Chondrocyte (in vitro differentiated cells): ENCODE results near the gene FERMT1. TPM values are rescaled to one million over a fixed set of nuclear protein-coding genes. Genes with fewer than 3 reads are reported as not detected.

Experiments used
- DNase-seq: peaks from one replicate; pipeline ENCODE4 v3.0.0; 2021; ENCODE audit warnings: mixed read lengths, low spot score
- H3K27ac Mint-ChIP-seq: one replicate; pipeline ENCODE4 v1.8.0; 2021; ENCODE audit warnings: mild to moderate bottlenecking, moderate library complexity, mixed read lengths; ENCODE audit not compliant: unreplicated experiment
- H3K27me3 Mint-ChIP-seq: 2 replicates; pipeline ENCODE4 v1.8.0; 2021; ENCODE audit warnings: low read depth, mixed read lengths
- H3K36me3 Mint-ChIP-seq: 2 replicates; pipeline ENCODE4 v1.8.0; 2021; ENCODE audit warnings: low read depth, mixed read lengths
- H3K4me1 Mint-ChIP-seq: 2 replicates; pipeline ENCODE4 v1.8.0; 2021; ENCODE audit warnings: low read depth, mild to moderate bottlenecking, mixed read lengths
- H3K4me3 Mint-ChIP-seq: one replicate; pipeline ENCODE4 v1.8.0; 2021; ENCODE audit warnings: mild to moderate bottlenecking, moderate library complexity, mixed read lengths; ENCODE audit not compliant: unreplicated experiment
- H3K9me3 Mint-ChIP-seq: 2 replicates; pipeline ENCODE4 v1.8.0; 2021; ENCODE audit warnings: low read depth, mixed read lengths
- CTCF ChIP-seq: fragments of 200-600 bp; sonication (generic); IDR thresholded peaks from 2 replicates; pipeline ENCODE4 v1.5.0; 2021; ENCODE audit warnings: antibody characterized with exemption, mild to moderate bottlenecking, moderate library complexity
- total RNA-seq: library from RNA; stranded (reverse); gene quantifications from 3 replicates; pipeline ENCODE4 v1.2.1, GENCODE V29; 2021

FERMT1 gene
- total RNA-seq, 1 donor from 2014 or later: 0.52 TPM

- Mint-ChIP-seq H3K9me3 (no peaks in the 10 kb centered on the region), H3K27ac (no peak overlapping the region), H3K4me3 (no peak overlapping the region), H3K36me3 (no peaks in the 10 kb centered on the region), H3K4me1 (no peaks in the 10 kb centered on the region), H3K27me3 (no peaks in the 10 kb centered on the region)
- TF ChIP-seq CTCF: peak; percentile 52
- no peak for DNase-seq
Measured at GRCh38 chr20:6074145-6074561, 48.7 kb downstream of the FERMT1 start.

GRCh38 chr20:6070829-6071695 lies 51.8 kb downstream of the FERMT1 start:
- no peak for DNase-seq
- no peaks in the 10 kb centered on the region for H3K27me3 Mint-ChIP-seq
- no peaks in the 10 kb centered on the region for H3K4me1 Mint-ChIP-seq
- H3K27ac Mint-ChIP-seq: no peak overlapping the region
- TF ChIP-seq CTCF: no peak
- H3K36me3 Mint-ChIP-seq: no peaks in the 10 kb centered on the region
- no peak overlapping the region for H3K4me3 Mint-ChIP-seq
- no peaks in the 10 kb centered on the region for H3K9me3 Mint-ChIP-seq

DNA sequence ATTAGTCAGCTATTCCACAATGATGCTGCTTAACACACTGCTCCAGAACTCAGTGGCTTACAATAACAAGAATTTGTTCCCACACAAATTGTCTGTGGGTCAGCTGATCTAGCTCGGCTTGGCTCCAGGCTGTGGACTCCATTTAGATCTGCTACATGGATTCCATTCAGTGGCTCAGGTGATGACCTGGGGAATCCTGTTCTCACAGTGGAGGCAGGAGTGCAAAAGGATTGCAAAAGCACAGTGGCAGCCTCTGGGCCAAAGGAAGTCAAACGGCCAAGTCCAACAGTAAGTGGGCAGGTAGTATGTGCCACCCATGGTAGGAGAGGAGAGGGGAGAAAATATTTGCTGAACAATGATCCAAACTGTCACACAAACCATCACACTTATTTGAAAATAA lies 53.2 kb downstream of the FERMT1 start:
- Mint-ChIP-seq H3K27me3 (no peaks in the 10 kb centered on the region), H3K27ac (no peak overlapping the region), H3K9me3 (no peaks in the 10 kb centered on the region), H3K4me1 (no peaks in the 10 kb centered on the region), H3K36me3 (no peaks in the 10 kb centered on the region), H3K4me3 (no peak overlapping the region)
- no peak for DNase-seq
- no peak for TF ChIP-seq CTCF

DNA sequence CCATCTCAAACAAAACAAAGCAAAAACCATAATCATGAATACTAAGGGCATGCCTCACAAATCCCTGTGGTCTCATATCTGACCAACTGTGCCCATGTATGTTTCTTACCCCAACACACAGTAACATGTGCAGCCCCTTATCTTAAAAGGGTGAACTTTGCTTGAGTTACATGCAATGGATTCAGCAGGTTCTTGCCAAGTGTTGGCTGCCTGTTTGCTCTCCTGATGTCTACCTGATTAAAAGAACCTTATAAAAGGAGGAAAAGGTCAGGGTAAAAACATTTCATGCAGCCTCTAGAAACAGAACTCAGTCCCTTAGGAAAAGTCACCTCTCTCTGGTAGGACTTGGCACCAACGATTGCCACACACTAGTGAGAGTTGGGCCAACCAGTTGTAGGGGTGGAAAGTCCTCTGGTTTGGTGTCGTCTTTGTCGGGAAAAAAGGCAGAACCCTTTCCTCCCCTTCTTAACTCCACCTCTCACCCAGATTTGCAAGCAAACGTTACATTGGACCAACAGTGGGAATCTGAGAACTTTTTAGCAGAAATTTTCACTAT lies 55.0 kb downstream of the FERMT1 start:
- Mint-ChIP-seq H3K36me3 (no peaks in the 10 kb centered on the region), H3K9me3 (no peaks in the 10 kb centered on the region), H3K4me1 (no peaks in the 10 kb centered on the region), H3K4me3 (no peak overlapping the region), H3K27me3 (no peaks in the 10 kb centered on the region), H3K27ac (no peak overlapping the region)
- no peak for TF ChIP-seq CTCF
- DNase-seq: no peak

DNA sequence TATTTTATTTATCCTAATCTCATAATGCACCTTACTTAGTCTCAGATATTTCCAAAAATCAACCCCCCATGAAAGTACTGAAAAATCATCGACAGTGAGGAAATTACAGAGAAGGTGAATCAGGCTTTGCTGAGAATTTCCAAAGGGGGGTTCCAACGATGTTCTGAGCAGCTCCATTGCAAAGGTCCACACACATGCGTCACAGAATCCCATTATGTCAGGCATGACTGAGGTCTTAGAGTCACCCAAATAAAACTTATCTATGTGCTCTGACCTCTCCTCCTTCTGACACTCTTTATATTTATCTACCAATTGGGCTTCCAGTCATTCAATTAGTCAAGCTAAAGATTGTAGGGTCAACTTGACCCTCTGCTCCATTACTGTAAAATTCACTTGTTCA lies 56.2 kb downstream of the FERMT1 start:
- no peaks in the 10 kb centered on the region for H3K9me3 Mint-ChIP-seq
- DNase-seq: no peak
- H3K27ac Mint-ChIP-seq: no peak overlapping the region
- H3K4me1 Mint-ChIP-seq: no peaks in the 10 kb centered on the region
- H3K36me3 Mint-ChIP-seq: no peaks in the 10 kb centered on the region
- H3K27me3 Mint-ChIP-seq: no peaks in the 10 kb centered on the region
- H3K4me3 Mint-ChIP-seq: no peak overlapping the region
- TF ChIP-seq CTCF: no peak
